ENCODE data around the gene DLGAP1. TPM values are rescaled to one million over a fixed set of nuclear protein-coding genes. Genes with fewer than 3 reads are reported as not detected.

DLGAP1 gene
- total RNA-seq, 2 experiments from 2014 or later, result 0.31 to 0.36 TPM

DNA sequence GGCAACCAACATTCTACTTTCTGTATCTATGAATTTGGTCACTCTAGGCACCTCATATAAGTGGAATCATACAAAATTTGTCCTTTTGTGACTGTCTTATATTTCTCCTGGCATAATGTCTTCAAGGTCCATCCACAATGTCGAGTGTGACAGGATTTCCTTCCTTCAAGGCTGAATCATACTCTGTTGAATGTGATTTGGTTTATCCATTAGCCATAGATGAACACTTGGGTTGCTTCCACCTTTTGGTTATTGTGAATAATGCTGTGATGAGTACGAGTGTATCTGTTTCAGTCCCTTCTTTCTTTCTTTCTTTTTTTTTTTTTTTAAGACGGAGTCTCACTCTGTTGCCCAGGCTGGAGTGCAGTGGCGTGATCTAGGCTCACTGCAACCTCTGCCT is 693.8 kb downstream of the DLGAP1 start:
- TF ChIP-seq, protein P1, sequence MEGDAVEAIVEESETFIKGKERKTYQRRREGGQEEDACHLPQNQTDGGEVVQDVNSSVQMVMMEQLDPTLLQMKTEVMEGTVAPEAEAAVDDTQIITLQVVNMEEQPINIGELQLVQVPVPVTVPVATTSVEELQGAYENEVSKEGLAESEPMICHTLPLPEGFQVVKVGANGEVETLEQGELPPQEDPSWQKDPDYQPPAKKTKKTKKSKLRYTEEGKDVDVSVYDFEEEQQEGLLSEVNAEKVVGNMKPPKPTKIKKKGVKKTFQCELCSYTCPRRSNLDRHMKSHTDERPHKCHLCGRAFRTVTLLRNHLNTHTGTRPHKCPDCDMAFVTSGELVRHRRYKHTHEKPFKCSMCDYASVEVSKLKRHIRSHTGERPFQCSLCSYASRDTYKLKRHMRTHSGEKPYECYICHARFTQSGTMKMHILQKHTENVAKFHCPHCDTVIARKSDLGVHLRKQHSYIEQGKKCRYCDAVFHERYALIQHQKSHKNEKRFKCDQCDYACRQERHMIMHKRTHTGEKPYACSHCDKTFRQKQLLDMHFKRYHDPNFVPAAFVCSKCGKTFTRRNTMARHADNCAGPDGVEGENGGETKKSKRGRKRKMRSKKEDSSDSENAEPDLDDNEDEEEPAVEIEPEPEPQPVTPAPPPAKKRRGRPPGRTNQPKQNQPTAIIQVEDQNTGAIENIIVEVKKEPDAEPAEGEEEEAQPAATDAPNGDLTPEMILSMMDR (IDR thresholded peaks at IDR 0.05), result no peak
- H3K9me3 ChIP-seq (ENCODE audit: control insufficient read depth in 1 of 2, insufficient read depth in 1 of 2, low read length in 2 of 2), result peaks cover 0 to 15% of the 10 kb centered on the region in 2 experiments
- H3K4me1 ChIP-seq (ENCODE audit: insufficient read depth, low read length), result no peaks in the 10 kb centered on the region
- no peak for DNase-seq
- no peak overlapping the region for H3K27ac Mint-ChIP-seq
- CTCF ChIA-PET, result interaction anchor here (1.3 kb wide), 1 partner anchor 10 kb away, joined by 3 read pairs; no protein-coding TSS in a partner anchor
- POLR2A ChIA-PET, result no interaction called here
- intact Hi-C loops (cut with DNase I, micrococcal nuclease), result no loop called here
- H3K27me3 ChIP-seq (ENCODE audit: control insufficient read depth in 1 of 2, insufficient read depth in 2 of 2, low read length in 2 of 2), result no peaks in the 10 kb centered on the region
- peaks cover 8% of the 10 kb centered on the region for H3K9me3 Mint-ChIP-seq
- H3K4me1 Mint-ChIP-seq (ENCODE audit: low read depth), result no peaks in the 10 kb centered on the region
- H3K4me3 ChIP-seq (ENCODE audit: low read length), result no peak overlapping the region
- no peaks in the 10 kb centered on the region for H3K36me3 ChIP-seq (ENCODE audit: insufficient read depth, low read length)
- H3K4me3 Mint-ChIP-seq, result no peak overlapping the region
- no peak for ATAC-seq (ENCODE audit: poor library complexity)
- no peaks in the 10 kb centered on the region for H3K36me3 Mint-ChIP-seq (ENCODE audit: low read depth)
- H3K27ac ChIP-seq (ENCODE audit: low read depth in 1 of 2, low read length in 2 of 2), result no peak overlapping the region
- peaks cover 17% of the 10 kb centered on the region for H3K27me3 Mint-ChIP-seq

DNA sequence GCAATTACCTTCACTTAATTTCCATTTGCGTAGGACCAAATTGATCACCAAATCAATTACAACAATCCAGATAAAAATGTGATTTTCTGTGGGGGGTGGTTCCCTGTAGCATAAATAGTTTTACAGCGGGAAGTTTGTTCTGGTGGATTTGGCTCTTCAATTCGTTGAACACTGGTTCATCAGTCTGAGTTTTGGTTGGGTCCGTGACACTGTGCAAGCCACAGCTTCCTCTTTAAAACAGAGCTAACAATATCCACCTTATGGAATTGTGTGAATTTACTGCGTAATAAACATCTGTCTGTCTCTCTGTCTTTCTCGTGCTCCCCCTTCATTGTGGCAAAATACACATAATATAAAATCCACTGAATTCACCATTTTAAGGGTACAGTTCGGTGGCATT is 694.4 kb downstream of the DLGAP1 start:
- Mint-ChIP-seq H3K27me3 (peaks cover 12% of the 10 kb centered on the region), H3K4me1 (ENCODE audit: low read depth) (no peaks in the 10 kb centered on the region), H3K36me3 (ENCODE audit: low read depth) (no peaks in the 10 kb centered on the region), H3K4me3 (no peak overlapping the region), H3K27ac (no peak overlapping the region), H3K9me3 (peaks cover 8% of the 10 kb centered on the region)
- POLR2A ChIA-PET, result no interaction called here
- ATAC-seq (ENCODE audit: poor library complexity) (no peak), DNase-seq (no peak)
- TF ChIP-seq, protein P1 (IDR thresholded peaks at IDR 0.05), result no peak
- intact Hi-C loops (cut with DNase I, micrococcal nuclease), result no loop called here
- Histone ChIP-seq H3K9me3 (ENCODE audit: control insufficient read depth in 1 of 2, insufficient read depth in 1 of 2, low read length in 2 of 2) (peaks cover 0 to 18% of the 10 kb centered on the region in 2 experiments), H3K4me1 (ENCODE audit: insufficient read depth, low read length) (no peaks in the 10 kb centered on the region), H3K27ac (ENCODE audit: low read depth in 1 of 2, low read length in 2 of 2) (no peak overlapping the region), H3K36me3 (ENCODE audit: insufficient read depth, low read length) (no peaks in the 10 kb centered on the region), H3K4me3 (ENCODE audit: low read length) (no peak overlapping the region), H3K27me3 (ENCODE audit: control insufficient read depth in 1 of 2, insufficient read depth in 2 of 2, low read length in 2 of 2) (no peaks in the 10 kb centered on the region)
- CTCF ChIA-PET, result interaction anchor here (1.3 kb wide), 1 partner anchor 11 kb away, joined by 3 read pairs; no protein-coding TSS in a partner anchor

DNA sequence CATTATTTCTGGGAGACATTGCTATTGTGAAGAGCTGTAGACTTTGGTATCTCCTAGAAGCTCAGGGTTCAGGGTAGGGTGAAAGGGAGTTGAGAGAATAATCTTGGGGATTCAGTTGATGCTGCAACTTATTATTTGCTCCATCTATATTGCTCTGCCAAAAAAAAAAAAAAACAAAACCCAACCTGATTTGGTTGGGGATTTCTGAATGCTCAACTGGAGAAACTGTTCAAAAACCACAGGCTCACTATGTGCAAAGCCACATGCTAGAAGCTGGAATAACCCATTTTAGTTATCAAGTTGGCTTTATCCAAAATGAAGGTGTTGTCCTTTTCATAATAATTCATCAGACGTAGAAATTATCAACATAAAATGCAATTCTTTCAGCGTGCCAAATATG is 696.0 kb downstream of the DLGAP1 start:
- Histone ChIP-seq H3K9me3 (ENCODE audit: control insufficient read depth in 1 of 2, insufficient read depth in 1 of 2, low read length in 2 of 2) (peaks cover 0 to 8% of the 10 kb centered on the region in 2 experiments), H3K27ac (ENCODE audit: low read depth in 1 of 2, low read length in 2 of 2) (no peak overlapping the region), H3K27me3 (ENCODE audit: control insufficient read depth in 1 of 2, insufficient read depth in 2 of 2, low read length in 2 of 2) (no peaks in the 10 kb centered on the region), H3K4me3 (ENCODE audit: low read length) (no peak overlapping the region), H3K4me1 (ENCODE audit: insufficient read depth, low read length) (no peaks in the 10 kb centered on the region), H3K36me3 (ENCODE audit: insufficient read depth, low read length) (no peaks in the 10 kb centered on the region)
- CTCF ChIA-PET, result no interaction called here
- TF ChIP-seq, protein P1 (IDR thresholded peaks at IDR 0.05), result no peak
- Mint-ChIP-seq H3K36me3 (ENCODE audit: low read depth) (no peaks in the 10 kb centered on the region), H3K27me3 (peaks cover 7% of the 10 kb centered on the region), H3K4me1 (ENCODE audit: low read depth) (no peaks in the 10 kb centered on the region), H3K27ac (no peak overlapping the region), H3K4me3 (no peak overlapping the region), H3K9me3 (peaks cover 7% of the 10 kb centered on the region)
- ATAC-seq (ENCODE audit: poor library complexity) (no peak), DNase-seq (no peak)
- intact Hi-C loops (cut with DNase I, micrococcal nuclease), result no loop called here
- POLR2A ChIA-PET, result no interaction called here

Measured in CD4-positive, alpha-beta T cell (primary cell).